K562 (cell line): ENCODE data around the gene PYM1. TPM values are rescaled to one million over a fixed set of nuclear protein-coding genes. Genes with fewer than 3 reads are reported as not detected.

Source experiments
- BACH1 ChIP-seq: fragments of 200-800 bp; sonication (Bioruptor generic); IDR thresholded peaks from 2 replicates; pipeline ENCODE4 v1.6.1; 2016; ENCODE audit warnings: missing genetic modification characterization, missing compliant biosample characterization
- CXXC5 ChIP-seq: fragments of 250-450 bp; sonication (Bioruptor Pico); IDR thresholded peaks from 2 replicates; pipeline ENCODE4 v1.8.0; 2022; ENCODE audit warnings: inconsistent platforms, mild to moderate bottlenecking, moderate library complexity
- ESRRB ChIP-seq: fragments of 250-450 bp; sonication (Bioruptor Pico); IDR thresholded peaks from 2 replicates; pipeline ENCODE4 v1.5.0; 2020; ENCODE audit warnings: mild to moderate bottlenecking, moderate library complexity, borderline replicate concordance
- HCFC1 ChIP-seq: IDR thresholded peaks from 2 replicates; pipeline ENCODE4 v1.6.1; 2012; ENCODE audit warnings: low read depth, low read length, improper control_type of control experiment
- LCOR ChIP-seq: sonication (generic); formaldehyde crosslinking; IDR thresholded peaks from 2 replicates; pipeline ENCODE4 v1.8.0; 2022; ENCODE audit warnings: mild to moderate bottlenecking, missing genetic modification reagents
- PCBP1 ChIP-seq: fragments of 200-400 bp; formaldehyde crosslinking; IDR thresholded peaks from 2 replicates; pipeline ENCODE4 v1.6.1; 2018; ENCODE audit warnings: mild to moderate bottlenecking, low read depth, low read length; ENCODE audit not compliant: poor library complexity, severe bottlenecking
- SMARCE1 ChIP-seq: fragments of 450-650 bp; IDR thresholded peaks from 2 replicates; pipeline ENCODE4 v1.7.1; 2016; ENCODE audit warnings: mild to moderate bottlenecking
- SRSF9 ChIP-seq: fragments of 200-400 bp; formaldehyde crosslinking; IDR thresholded peaks from 2 replicates; pipeline ENCODE4 v1.6.1; 2017; ENCODE audit warnings: low read depth, low read length, borderline replicate concordance
- THRA ChIP-seq: fragments of 450-650 bp; IDR thresholded peaks from 2 replicates; pipeline ENCODE4 v1.6.1; 2017; ENCODE audit warnings: mild to moderate bottlenecking, moderate library complexity
- XRCC5 ChIP-seq: fragments of 200-400 bp; formaldehyde crosslinking; IDR thresholded peaks from 2 replicates; pipeline ENCODE4 v1.6.1; 2017; ENCODE audit warnings: low read depth, mild to moderate bottlenecking, low read length
- ZBTB17 ChIP-seq: fragments of 450-650 bp; formaldehyde crosslinking; IDR thresholded peaks from 2 replicates; pipeline ENCODE4 v1.4.0; 2020; ENCODE audit warnings: mild to moderate bottlenecking
- ZEB2 ChIP-seq: fragments of 450-650 bp; IDR thresholded peaks from 2 replicates; pipeline ENCODE4 v1.6.1; 2016
- ZNF77 ChIP-seq: fragments of 250-450 bp; sonication (Bioruptor Pico); IDR thresholded peaks from 2 replicates; pipeline ENCODE4 v1.5.0; 2020
- polyA plus RNA-seq, 8 experiments: library from polyadenylated mRNA; depleted of rRNA in 4 of 8; stranded (reverse) in 5 of 8; unstranded in 3 of 8; fragments of >200 nt; fragmentation: Nextera tagmentation in 2 of 8; fragmentation: Illumina TruSeq in 1 of 8; extraction: Ambion mirVana in 2 of 8; extraction: Trizol in 1 of 8; gene quantifications; 2 replicates each; pipeline versions ENCODE4 v1.2.1 to v1.2.3, GENCODE V29; 2011 to 2014; ENCODE audit warnings: inconsistent platforms in 1 of 8, missing spikeins in 1 of 8
- total RNA-seq, 7 experiments: library from RNA; depleted of rRNA in 6 of 7; stranded (reverse); fragments of >200 nt in 6 of 7; fragmentation: Illumina TruSeq in 2 of 7; extraction: Trizol in 2 of 7; gene quantifications; 2 replicates each; pipeline versions ENCODE4 v1.2.1 to v1.2.3, GENCODE V29; 2011 to 2021; ENCODE audit warnings: low replicate concordance in 1 of 7
- TF ChIP-seq, protein P1 (sequence below): fragments of 250-450 bp; sonication (Bioruptor Pico); IDR thresholded peaks from 2 replicates; pipeline ENCODE4 v1.5.0; 2020; ENCODE audit warnings: mild to moderate bottlenecking
- TF ChIP-seq, protein P2 (sequence below): fragments of 250-450 bp; sonication (Bioruptor Pico); IDR thresholded peaks from 2 replicates; pipeline ENCODE4 v1.4.0; 2020; ENCODE audit warnings: mild to moderate bottlenecking, moderate library complexity
- TF ChIP-seq, protein P3 (sequence below): fragments of 200-800 bp; sonication (Bioruptor generic); IDR thresholded peaks from 2 replicates; pipeline ENCODE4 v1.6.1; 2016; ENCODE audit warnings: missing genetic modification characterization, missing compliant biosample characterization

Gene PYM1
- total and polyA plus RNA-seq, 9 of the 15 experiments (the other 6 are each of a cell fraction or from before 2014, with no cell fraction given), result 29.0 to 51.3 (median 34.1) TPM

- TF ChIP-seq, protein P1, sequence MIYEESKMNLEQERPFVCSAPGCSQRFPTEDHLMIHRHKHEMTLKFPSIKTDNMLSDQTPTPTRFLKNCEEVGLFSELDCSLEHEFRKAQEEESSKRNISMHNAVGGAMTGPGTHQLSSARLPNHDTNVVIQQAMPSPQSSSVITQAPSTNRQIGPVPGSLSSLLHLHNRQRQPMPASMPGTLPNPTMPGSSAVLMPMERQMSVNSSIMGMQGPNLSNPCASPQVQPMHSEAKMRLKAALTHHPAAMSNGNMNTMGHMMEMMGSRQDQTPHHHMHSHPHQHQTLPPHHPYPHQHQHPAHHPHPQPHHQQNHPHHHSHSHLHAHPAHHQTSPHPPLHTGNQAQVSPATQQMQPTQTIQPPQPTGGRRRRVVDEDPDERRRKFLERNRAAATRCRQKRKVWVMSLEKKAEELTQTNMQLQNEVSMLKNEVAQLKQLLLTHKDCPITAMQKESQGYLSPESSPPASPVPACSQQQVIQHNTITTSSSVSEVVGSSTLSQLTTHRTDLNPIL (CRISPR knock-in tag), result no peak
- TF ChIP-seq BACH1 (tag) (no peak), XRCC5 (0 out of 2 replicates have a peak, but pooled peaks have one; percentile 5), ESRRB (CRISPR knock-in tag) (no peak), HCFC1 (peak; percentile 45), SRSF9 (no peak), ZNF77 (CRISPR knock-in tag) (no peak), PCBP1 (peak; percentile 65), ZBTB17 (CRISPR knock-in tag) (peak; percentile 78), SMARCE1 (no peak), CXXC5 (CRISPR knock-in tag) (peak; percentile 79), LCOR (CRISPR knock-in tag) (peak; percentile 90), ZEB2 (no peak), THRA (no peak)
- TF ChIP-seq, protein P2, sequence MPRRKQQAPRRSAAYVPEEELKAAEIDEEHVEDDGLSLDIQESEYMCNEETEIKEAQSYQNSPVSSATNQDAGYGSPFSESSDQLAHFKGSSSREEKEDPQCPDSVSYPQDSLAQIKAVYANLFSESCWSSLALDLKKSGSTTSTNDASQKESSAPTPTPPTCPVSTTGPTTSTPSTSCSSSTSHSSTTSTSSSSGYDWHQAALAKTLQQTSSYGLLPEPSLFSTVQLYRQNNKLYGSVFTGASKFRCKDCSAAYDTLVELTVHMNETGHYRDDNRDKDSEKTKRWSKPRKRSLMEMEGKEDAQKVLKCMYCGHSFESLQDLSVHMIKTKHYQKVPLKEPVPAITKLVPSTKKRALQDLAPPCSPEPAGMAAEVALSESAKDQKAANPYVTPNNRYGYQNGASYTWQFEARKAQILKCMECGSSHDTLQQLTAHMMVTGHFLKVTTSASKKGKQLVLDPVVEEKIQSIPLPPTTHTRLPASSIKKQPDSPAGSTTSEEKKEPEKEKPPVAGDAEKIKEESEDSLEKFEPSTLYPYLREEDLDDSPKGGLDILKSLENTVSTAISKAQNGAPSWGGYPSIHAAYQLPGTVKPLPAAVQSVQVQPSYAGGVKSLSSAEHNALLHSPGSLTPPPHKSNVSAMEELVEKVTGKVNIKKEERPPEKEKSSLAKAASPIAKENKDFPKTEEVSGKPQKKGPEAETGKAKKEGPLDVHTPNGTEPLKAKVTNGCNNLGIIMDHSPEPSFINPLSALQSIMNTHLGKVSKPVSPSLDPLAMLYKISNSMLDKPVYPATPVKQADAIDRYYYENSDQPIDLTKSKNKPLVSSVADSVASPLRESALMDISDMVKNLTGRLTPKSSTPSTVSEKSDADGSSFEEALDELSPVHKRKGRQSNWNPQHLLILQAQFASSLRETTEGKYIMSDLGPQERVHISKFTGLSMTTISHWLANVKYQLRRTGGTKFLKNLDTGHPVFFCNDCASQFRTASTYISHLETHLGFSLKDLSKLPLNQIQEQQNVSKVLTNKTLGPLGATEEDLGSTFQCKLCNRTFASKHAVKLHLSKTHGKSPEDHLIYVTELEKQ (CRISPR knock-in tag), result no peak
- TF ChIP-seq, protein P3, sequence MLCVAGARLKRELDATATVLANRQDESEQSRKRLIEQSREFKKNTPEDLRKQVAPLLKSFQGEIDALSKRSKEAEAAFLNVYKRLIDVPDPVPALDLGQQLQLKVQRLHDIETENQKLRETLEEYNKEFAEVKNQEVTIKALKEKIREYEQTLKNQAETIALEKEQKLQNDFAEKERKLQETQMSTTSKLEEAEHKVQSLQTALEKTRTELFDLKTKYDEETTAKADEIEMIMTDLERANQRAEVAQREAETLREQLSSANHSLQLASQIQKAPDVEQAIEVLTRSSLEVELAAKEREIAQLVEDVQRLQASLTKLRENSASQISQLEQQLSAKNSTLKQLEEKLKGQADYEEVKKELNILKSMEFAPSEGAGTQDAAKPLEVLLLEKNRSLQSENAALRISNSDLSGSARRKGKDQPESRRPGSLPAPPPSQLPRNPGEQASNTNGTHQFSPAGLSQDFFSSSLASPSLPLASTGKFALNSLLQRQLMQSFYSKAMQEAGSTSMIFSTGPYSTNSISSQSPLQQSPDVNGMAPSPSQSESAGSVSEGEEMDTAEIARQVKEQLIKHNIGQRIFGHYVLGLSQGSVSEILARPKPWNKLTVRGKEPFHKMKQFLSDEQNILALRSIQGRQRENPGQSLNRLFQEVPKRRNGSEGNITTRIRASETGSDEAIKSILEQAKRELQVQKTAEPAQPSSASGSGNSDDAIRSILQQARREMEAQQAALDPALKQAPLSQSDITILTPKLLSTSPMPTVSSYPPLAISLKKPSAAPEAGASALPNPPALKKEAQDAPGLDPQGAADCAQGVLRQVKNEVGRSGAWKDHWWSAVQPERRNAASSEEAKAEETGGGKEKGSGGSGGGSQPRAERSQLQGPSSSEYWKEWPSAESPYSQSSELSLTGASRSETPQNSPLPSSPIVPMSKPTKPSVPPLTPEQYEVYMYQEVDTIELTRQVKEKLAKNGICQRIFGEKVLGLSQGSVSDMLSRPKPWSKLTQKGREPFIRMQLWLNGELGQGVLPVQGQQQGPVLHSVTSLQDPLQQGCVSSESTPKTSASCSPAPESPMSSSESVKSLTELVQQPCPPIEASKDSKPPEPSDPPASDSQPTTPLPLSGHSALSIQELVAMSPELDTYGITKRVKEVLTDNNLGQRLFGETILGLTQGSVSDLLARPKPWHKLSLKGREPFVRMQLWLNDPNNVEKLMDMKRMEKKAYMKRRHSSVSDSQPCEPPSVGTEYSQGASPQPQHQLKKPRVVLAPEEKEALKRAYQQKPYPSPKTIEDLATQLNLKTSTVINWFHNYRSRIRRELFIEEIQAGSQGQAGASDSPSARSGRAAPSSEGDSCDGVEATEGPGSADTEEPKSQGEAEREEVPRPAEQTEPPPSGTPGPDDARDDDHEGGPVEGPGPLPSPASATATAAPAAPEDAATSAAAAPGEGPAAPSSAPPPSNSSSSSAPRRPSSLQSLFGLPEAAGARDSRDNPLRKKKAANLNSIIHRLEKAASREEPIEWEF (CRISPR knock-in tag), result no peak
Observed at GRCh38 chr12:55973599-55974307, 46.1 kb upstream of the PYM1 start, which contains the start of gene RAB5B (continued).
